NCI-H526 (cell line): ENCODE measurements around the gene FBN2.
"Not testable (repeated sequence)": the region's sequence is repeated elsewhere in the genome, so short reads cannot be mapped to it uniquely, and the experiment has no call there.

Experiments
- DNase-seq, 2 experiments: peaks; one replicate each; lab custom pipeline; 2025; lab: John Stamatoyannopoulos, UW

The FBN2 gene

DNA sequence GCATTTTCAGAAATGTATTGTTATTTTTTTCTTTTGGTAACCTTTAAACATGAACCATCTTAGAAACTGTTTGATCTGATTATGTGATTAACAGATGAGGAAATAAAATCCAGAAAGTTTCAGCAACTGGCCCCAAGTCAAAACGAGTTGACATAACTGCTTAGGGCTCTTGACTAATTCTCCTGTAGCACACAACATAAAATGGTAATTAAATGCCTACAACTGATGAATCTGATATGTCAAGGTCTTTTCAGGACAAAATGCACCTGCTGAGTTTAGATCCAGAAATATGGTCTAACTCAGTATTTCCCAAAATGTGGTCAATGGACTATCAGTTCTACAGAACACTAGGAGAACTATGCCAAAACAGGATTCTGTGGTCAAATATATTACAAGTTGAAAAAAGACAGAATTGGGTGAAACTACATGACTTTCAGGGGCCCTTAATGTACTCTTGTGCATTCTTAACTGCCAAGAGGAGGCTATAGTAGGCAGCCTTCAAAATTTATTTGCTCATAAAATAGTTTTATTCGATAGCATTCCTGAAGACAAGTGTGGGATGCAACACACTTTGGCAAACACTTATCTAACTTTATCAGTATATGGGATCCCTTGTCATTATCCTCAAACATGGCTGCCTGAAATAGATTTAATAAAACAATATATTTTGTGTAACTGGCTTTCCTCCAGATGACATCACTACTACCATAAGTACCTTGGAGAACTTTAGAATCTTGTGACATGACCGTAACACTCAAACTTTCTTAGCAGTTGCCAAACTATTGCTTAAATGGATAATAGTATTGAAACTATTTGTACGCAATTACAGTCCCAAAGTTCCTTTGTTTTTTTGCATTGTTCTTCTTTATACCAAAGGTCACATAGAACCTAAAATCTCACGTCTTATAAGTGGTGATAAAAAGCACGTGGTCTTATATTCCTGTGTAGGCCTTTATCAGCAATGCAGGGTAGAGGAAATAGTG is 59.4 kb downstream of the FBN2 start:
- no peak for DNase-seq

DNA sequence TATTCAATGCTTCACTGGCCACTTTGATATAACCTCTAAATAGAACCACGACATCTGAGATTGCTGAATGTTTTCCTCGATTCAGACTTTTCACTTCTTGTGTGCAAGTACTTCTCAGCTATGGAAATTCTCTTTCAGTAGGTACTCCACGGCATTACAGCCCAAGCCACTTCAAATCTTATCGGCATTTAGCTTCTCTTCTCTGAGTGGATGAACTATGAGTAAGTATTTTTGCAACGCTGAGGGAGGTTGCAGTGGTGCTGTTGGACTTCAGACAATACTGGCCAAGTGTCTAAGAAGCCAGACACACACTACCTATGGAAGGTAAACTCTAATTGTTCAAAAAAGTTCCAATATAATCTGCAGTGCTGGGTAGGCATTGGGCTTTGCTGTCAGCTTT is 60.1 kb downstream of the FBN2 start:
- no peak for DNase-seq

DNA sequence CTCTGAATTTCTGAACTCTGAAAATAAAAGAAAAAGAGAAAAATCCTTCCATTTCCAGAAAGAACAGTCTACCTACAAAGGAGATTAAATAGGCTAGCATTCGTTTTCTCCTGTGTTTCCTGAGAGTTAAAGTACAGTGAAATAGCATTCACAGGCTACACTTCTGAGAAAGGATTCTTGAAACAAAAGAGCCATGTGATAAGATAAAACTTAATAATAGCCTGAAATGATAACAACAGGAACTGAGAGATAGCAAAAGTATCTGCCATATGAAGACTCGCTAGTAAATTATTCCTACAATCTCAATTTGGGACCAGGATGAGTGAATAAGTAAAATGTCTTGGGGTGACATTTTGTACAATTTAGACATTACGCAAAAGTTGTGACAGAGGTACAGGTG is 62.4 kb downstream of the FBN2 start:
- DNase-seq: no peak

DNA sequence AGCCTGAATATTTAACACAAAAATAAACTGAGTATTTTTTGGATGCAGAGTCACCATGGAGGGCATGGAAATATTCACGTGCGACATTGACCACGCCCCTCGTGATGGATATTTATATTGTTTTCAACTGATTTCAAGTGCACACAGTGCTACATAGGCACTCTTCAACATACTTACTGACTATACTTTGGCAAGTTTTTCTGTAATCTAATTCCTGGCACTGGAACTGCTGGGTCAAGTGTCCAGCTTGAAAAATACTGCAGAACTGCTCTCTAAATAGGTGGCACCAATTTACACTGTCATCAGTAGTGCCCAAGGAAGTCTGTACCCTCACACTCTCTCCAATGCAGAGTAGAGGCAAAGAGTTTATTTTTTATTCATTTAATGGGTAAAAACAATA is 65.1 kb downstream of the FBN2 start:
- DNase-seq: no peak

DNA sequence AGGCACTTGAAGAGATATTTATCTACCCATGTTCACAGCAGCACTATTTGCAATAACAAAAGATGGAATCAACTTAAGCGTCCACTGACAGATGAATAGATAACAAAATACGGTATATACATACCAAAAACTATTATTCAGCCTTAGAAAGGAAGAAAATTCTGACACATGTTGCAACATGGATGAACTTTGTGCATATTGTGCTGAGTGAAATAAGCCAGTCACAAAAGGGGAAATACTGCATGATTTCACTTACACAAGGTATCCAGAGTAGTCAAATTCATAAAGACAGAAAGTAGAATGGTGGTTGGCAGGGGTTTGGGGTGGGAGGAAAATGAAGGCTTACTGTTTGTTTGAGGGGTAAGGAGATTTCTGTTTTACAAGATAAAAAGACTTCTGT is 66.0 kb downstream of the FBN2 start:
- DNase-seq: no peak

DNA sequence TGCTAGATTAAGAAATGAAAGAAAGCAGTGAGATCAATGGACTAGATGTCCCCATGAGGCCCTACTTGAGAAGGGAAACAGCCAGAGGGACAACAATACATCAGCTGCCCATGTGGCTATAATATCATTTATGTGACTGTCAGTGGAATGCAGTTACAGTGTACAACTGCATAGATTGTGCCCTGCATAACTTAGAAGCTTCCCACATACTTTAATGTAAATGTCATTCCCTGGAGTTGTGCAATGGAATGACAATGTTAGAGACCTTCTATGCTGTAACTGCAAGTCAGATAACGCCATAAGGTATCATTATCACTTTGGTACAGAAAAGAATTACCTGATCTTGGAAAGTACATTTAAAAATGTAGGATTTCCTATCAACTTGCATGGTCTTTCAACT is 67.4 kb downstream of the FBN2 start:
- DNase-seq: no peak

DNA sequence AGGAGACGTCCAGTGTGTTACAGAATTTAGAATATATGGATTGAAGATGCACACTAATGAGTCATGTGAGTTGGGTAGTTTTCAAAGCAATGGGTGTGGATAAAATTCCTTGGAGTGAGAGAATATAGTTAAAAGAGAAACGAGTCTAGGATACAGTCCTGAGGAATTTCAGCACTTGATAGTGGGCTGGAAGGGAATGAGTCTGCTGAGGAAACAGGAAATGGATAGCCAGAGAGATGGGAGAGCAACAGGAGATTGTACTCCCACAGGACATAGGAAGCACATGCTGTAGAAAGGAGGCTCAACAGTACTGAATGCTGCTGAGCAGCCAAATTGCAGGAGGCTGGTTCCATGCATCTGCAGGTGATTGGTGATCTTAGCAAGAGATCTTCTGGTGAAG is 68.1 kb downstream of the FBN2 start:
- no peak for DNase-seq

DNA sequence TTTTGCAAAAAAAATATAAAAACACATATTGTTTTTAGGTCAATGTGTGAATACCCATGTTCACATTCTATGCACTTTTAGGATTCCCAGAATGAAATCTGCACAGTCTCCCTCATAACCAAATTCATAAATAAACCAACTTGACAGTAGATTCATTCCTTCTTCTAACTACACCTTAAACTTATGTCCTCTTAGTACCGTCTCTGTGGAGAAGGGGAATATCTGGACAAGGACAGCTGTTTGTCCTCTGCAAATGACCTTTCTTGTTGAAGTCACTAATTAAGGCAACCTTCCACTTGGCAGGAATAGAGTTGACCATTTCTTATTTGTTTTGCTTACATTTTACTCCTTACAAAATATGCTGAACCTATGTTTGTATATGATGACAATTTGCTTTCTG is 71.1 kb downstream of the FBN2 start:
- DNase-seq: no peak

DNA sequence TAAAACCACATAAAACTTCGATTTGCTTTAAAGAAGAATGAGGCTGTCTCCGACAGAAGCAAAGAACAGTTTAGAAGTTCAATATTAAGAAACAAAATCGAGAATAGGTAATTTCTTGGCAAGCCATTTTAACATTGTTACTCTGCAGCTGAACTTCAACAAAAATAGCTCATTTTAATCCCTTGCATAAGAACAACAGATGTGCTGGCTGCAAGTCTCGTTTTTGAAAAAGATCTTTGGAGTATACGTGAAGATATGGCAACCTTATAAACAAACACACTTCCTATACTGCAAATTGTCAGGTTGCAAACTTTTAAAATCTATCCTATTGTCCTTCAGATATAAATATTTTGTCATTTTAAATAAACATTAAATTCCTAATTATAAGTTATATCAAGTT is 71.5 kb downstream of the FBN2 start:
- no peak for DNase-seq

DNA sequence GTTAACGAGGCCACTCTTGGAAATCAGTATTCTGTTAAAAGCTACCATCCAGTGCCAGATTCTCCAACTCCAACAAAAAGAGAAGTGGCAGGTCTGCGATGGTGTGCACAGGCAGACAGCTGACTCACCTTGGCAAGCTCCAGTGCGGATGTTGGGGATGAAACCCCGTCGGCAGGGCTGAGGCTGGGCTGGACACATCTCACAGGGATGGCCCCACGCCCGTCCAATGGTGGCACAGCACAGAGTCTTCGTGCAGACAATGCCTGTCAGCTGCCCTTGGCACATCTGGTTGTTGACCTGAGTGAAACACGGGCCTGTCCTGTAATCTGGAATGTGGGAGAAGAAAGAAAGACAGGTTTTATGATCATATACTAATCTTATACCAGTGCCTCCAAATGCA is 73.4 kb downstream of the FBN2 start:
- no peak for DNase-seq

DNA sequence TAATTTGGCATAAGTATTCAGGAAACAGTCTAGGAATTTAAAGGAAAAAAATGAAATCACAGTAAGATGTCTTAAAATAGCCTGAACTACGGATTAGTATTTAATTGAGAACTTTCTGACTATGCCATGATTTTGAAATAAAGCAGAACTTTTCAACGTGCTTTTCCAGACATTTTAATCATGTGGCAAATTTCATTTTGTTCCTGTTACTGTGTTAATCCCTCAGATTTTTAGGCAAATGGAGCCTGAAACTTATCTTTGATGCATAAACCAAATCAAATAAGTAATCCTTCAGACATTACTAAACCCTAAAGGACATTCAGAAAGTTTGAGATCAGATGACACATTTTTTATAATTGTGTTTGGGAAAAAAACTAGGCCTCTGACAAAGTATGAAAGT is 75.7 kb downstream of the FBN2 start:
- DNase-seq: no peak

DNA sequence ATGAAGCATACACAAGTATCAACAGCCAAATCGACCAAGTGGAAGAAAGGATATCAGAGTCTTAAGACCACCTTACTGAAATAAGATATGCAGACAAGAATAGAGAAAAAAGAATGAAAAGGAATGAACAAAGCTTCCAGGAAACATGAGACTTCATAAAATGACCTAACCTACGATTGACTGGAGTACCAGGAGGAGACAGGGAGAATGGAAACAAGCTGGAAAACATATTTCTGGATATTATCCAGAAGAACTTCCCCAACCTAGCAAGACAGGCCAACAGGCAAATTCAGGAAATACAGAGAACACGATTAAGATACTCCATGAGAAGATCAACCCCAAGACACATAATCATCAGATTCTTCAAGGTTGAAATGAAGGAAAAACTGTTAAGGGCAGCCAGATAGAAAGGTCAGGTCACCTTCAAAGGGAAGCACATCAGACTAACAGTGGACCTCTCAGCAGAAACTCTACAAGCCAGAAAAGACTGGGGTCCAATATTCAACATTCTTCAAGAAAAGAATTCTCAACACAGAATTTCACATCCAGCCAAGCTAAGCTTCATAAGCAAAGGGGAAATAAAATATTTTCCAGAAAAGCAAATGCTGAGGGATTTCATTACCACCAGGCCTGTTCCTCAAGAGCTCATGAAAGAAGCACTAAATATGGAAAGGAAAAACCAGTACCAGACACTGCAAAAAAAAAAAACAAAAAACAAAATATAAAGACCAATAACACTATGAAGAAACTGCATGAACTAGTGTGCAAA is 80.7 kb downstream of the FBN2 start:
- DNase-seq: not testable (repeated sequence)

DNA sequence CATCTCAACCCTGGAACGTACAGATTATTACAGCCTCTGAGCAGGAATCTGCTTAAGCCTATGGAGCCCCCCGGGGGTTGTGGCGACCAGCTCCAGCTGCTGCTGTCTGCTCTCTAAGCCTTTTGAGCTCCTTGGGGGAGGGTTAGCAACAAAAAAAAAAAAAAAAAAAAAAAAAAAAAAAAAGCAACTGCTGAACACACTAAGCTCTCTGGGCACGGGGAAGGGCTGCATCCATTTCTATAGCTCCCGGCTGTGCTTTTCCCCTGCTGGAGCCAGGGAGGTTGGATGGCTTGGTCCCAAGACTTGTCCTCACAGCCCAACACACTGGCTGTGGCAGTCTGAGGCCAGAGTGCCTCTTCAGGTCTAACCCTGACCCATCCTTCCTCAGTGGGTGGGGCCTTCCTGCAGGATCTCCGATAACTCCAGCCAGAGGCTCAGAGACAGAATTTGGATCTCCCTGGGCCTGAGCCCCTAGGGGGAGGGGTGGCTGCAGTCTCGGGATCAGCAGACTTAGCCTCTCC is 82.1 kb downstream of the FBN2 start:
- no peak for DNase-seq

DNA sequence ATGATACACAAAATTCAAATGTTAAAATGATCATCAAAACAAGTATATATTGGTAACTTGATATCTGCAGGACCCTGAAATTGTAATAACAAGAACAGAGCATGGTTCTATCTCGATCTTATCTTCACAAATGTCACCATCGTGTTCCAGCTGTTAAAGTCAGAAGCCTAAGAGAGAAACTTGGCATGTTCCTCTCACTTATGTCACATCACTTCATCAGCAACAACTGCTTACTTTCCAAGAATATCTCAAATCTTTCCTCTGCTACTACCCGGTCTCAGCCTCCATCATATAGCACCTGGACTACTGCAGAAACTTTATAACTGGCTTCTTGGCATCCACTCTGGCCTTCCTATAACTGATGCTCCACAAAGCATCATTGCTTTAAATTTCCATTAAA is 84.9 kb downstream of the FBN2 start:
- no peak for DNase-seq

DNA sequence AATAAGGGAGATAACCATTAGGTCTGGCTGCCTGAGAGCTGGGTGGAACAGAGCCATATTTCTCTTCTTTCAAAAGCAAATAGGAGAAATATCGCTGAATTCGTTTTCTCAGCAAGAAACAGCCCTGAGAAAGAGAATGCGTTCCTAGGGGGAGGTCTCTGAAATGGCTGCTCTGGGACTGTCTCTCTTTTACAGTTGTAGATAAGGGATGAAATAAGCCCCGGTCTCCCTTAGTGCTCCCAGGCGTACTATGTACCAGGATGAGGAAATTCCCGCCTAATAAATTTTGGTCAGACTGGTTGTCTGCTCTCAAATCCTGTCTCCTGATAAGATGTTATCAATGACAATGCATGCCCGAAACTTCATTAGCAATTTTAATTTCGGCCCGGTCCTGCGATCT is 90.8 kb downstream of the FBN2 start:
- not testable (repeated sequence) for DNase-seq

DNA sequence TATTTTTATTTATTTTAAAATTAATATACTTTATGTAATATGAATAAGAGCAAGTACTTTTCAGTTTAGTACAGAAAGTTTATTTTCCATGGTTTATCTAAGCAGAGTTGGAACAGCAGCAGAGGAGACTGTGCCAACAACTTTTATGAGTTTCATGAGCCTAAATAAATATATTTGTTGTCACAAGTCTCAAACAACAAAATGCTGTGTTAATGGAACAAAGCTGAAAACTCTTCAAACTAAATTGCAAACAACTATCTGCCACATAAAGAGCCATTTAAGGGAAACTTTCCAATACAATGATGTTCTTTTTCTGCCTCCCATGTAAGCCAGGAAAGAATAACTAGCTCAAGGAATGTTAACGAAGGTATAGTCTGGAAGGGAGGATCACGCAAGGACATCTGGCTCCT is 96.1 kb downstream of the FBN2 start:
- no peak for DNase-seq

DNA sequence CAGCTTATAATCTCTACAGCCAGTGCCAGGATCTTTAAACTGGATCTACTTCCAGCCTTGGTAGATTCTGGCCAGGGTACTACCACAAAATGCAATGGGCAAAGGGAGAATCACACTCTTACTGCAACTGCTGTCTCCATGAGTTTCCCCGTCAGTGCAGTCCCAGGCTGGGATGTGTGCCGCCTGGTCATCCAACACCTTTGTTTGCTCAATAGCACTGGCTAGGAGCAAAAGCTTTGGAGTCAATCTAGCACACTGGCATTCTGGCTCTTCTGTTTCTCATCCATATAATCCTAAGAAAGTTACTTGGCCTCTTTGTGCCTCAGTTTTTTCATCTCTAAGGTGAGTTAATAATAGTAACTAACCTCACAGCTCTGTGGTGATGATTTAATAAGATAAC is 96.9 kb downstream of the FBN2 start:
- DNase-seq: no peak

DNA sequence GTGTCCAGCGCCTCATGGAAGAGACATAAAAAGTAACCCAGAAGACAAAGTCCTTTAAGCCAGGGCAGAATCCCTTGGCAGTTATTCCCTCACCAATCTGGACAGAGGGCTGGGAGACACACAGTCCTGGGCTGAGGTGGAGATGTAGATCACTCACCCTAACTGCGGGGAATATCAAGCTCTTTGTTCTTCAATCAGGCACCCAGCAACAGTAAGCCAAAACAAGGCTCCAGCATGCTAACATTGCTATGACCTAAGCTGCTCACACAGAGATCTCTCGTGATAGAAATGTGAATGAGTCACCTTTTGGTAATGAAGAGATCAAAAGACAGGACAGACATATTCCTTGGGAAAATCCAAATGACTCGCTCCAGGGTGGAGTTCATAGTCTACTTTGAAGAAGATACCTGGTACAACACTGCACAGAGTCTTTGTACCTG is 101.3 kb downstream of the FBN2 start:
- DNase-seq: no peak

DNA sequence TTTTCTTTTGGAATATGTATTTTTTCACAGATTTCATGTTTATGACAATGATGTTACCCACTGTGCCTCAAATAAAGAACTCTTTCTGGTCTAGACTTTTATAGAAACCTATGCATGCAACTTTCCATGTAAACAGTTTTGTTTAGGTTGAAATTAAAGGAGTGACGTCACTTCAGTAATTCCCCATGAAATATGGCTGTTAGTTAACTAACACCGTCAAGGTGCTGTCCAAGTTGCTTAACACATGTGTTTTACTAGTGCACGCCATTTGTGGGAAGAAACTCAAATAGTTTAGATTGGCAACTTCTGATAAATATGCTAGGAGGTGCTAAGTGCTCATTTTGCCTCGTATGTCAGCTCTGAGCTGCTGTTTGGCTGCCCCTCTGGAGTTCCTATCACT is 102.2 kb downstream of the FBN2 start:
- no peak for DNase-seq

DNA sequence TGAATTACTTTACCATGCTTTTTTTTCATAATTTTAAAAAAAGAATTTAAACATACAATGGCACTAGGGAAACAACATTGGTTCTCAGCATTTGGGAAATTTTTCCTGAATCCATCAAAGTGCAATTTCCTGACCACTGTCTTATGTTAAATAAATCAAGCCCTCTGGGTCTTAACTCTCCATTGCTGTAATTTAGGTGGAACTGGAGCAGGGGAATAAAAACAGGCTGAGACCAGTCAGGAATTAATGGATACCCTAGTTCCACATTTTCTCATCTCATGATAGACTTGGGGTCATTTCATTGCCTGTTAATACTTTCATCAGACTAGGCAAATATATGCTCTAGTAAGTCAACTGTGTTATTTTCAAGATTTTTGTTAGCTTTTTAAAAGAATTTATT is 103.1 kb downstream of the FBN2 start:
- DNase-seq: no peak

DNA sequence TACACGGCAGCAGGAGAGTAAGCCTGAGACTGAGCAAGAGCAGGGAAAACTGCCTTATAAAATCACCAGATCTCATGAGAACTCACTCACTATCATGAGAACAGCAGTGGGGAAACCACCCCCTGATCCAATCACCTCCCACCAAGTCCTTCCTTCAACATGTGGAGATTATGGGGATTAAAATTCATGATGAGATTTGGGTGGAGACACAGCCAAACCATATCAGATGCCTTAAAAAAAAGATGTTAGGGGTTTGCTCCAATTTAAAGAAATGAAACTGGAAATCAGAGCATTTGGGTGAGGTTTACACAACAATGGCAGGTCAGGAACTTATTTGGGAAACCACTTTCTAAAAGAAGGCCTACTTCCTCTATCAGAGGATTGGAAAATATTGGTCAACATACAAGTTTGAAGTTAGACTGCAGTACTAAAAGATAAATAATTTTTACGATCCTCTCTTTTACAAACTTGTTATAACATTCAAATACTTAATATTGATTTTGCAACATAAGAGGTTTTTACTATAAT is 105.1 kb downstream of the FBN2 start:
- no peak for DNase-seq

DNA sequence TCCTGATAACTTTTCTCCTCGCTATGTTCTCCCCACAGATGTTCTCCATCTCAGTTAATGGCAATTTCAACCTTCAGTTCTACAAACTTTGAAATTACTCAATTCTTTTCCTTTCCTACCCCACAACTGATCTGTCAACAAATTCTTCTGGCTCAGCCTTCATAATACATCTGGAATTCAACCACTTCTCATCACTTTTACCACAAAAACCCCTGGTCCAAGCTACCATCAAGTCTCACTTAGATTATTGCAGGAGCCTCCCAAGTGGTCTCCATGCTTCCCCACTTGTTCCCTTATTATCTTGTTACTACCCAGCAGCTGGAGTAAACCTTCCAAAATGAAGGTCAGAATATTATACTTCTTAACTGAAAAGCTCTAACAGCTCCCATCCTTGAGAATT is 110.1 kb downstream of the FBN2 start:
- DNase-seq: no peak

DNA sequence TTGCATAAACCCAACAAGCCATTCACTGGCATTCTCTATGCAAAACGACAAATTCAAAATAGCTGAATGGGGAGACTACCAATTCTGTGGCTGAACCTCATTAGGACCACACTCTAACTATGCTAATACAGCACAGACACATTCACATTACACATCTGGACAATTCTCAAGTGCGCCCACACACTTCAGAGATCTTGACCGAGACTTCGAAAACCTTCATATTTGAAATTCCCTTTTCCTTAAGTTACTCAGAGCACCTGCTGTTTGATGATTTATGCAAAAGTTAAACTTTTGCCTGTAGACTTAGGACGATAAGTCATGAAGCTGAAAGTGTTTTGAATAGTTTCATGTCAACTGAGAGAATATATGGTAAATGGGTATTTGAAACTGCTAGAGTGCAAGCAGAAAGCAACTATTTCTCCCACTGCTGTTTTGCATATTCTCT is 111.9 kb downstream of the FBN2 start:
- peak; percentile 56 to 69 for DNase-seq
